Adrenal gland (tissue), 12 donors: ENCODE data around the gene CDC7. TPM values are rescaled to one million over a fixed set of nuclear protein-coding genes. Genes with fewer than 3 reads are reported as not detected.

ENCODE experiments used
- DNase-seq, 7 donors: peaks; one replicate each; pipeline ENCODE4 v3.0.0-alpha.2; 2019 to 2020
- H3K27ac ChIP-seq, 5 donors: fragments of 200-600 bp; sonication (generic) in 4 of 5; 1 replicate in 3 of 5; 2 replicates in 2 of 5; pipeline versions ENCODE4 v1.5.1 to v1.8.0; 2016 to 2020; ENCODE audit warnings: mild to moderate bottlenecking in 1 of 5
- H3K27me3 ChIP-seq: fragments of 200-600 bp; 2 replicates; pipeline ENCODE4 v1.8.0; 2021
- H3K36me3 ChIP-seq, 2 donors: fragments of 200-600 bp; replicated peaks in 1 of 2; 1 replicate in 1 of 2; 2 replicates in 1 of 2; pipeline versions ENCODE4 v1.5.1 to v1.8.0; 2018 to 2022
- H3K4me1 ChIP-seq, 2 donors: fragments of 200-600 bp; replicated peaks in 1 of 2; 1 replicate in 1 of 2; 2 replicates in 1 of 2; pipeline versions ENCODE4 v1.5.1 to v1.8.0; 2018 to 2021
- H3K4me3 ChIP-seq, 4 donors: fragments of 200-600 bp; sonication (generic) in 3 of 4; one replicate each; pipeline ENCODE4 v1.5.1; 2016 to 2018
- H3K9me3 ChIP-seq, 3 donors: fragments of 200-600 bp; sonication (generic) in 1 of 3; replicated peaks in 1 of 3; 1 replicate in 2 of 3; 2 replicates in 1 of 3; pipeline versions ENCODE4 v1.5.1 to v1.8.0; 2016 to 2021
- CTCF ChIP-seq, 6 experiments: fragments of 450-650 bp in 4 of 6; fragments of 200-600 bp in 2 of 6; sonication (generic) in 1 of 6; IDR thresholded peaks; 1 replicate in 5 of 6; 2 replicates in 1 of 6; pipeline versions ENCODE4 v1.5.1 to v1.8.0; 2016 to 2021; ENCODE audit warnings: antibody characterized with exemption in 6 of 6, mild to moderate bottlenecking in 2 of 6, moderate library complexity in 1 of 6
- POLR2A ChIP-seq, 2 donors: fragments of 450-650 bp; IDR thresholded peaks; one replicate each; pipeline ENCODE4 v1.6.1; 2017; ENCODE audit warnings: antibody characterized with exemption in 2 of 2, mild to moderate bottlenecking in 2 of 2, moderate library complexity in 1 of 2
- WGBS, 4 donors: extraction: QIAGEN DNeasy Blood & Tissue Kit in 2 of 4; methylation state at CpG; one replicate each; pipeline versions ENCODE4 v1.1.5 to v1.1.7; 2013 to 2017; 5-methylcytosine and 5-hydroxymethylcytosine counted together
- intact Hi-C, 2 donors: fragments of 100-400 bp; cut with DNase I; formaldehyde crosslinking; loops; one replicate each; pipeline versions ENCODE4 v1.14.1 to v1.15.0; 2022 to 2023
- polyA plus RNA-seq, 3 donors: library from polyadenylated mRNA; stranded (reverse); fragments of 200-250 nt in 2 of 3; fragments of 350-450 nt in 1 of 3; fragmentation: Illumina TruSeq in 1 of 3; extraction: RNeasy Lipid Tissue Mini Kit (QIAGEN cat#74804) in 1 of 3; gene quantifications; one replicate each; pipeline ENCODE4 v1.2.3, GENCODE V29; 2013 to 2014
- total RNA-seq, 9 donors: library from RNA; depleted of rRNA in 4 of 9; stranded (reverse); fragments of >200 nt in 4 of 9; fragments of 120-200 nt in 1 of 9; fragmentation: NEBNext Ultra II Directional in 1 of 9; extraction: Animal tissue kit (Norgen Biotek cat#: 25700) in 1 of 9; gene quantifications; one replicate each; pipeline versions ENCODE4 v1.1.0 to v1.2.4, GENCODE V29; 2013 to 2023
- donor health status: healthy with polysubstance abuse.
- donor health status: Bipolar disorder and iron deficiency.
- donor health status: DM: yes; HTN: yes; CAD: no.
- donor health status: DM: no; HTN: no; CAD: no.
- donor health status: DM: no; HTN: no; CAD: no.
- donor health status: DM: yes; HTN: yes; CAD: no.

The CDC7 gene
- total and polyA plus RNA-seq, 12 donors = 1.6 to 15.7 (median 3.1) TPM

- H3K4me3 ChIP-seq = no peak overlapping the region
- TF ChIP-seq CTCF (IDR thresholded peaks at IDR 0.05) (no peak), POLR2A (IDR thresholded peaks at IDR 0.05) (no peak)
- no peak for DNase-seq
- peaks cover 11 to 34% of the 10 kb centered on the region in 2 donors for H3K4me1 ChIP-seq
- H3K36me3 ChIP-seq = no peaks in the 10 kb centered on the region
- no peaks in the 10 kb centered on the region for H3K27me3 ChIP-seq
- 0 to 53% (median 51%) methylated on average over 1 of the region's 1 CpG for WGBS, 4 donors
- H3K9me3 ChIP-seq = no peaks in the 10 kb centered on the region
- H3K27ac ChIP-seq = no peak overlapping the region
- intact Hi-C loops = no loop called here
Observed at GRCh38 chr1:91557826-91558225, 57.2 kb downstream of the CDC7 start.

- H3K27me3 ChIP-seq = no peaks in the 10 kb centered on the region
- no peaks in the 10 kb centered on the region for H3K9me3 ChIP-seq
- 79 to 90% (median 85%) methylated on average over 5 to 8 of the region's 8 CpGs for WGBS, 4 donors
- intact Hi-C loops = no loop called here
- no peaks in the 10 kb centered on the region for H3K36me3 ChIP-seq
- H3K4me1 ChIP-seq = peaks cover 6 to 20% of the 10 kb centered on the region in 2 donors
- H3K27ac ChIP-seq = no peak overlapping the region
- TF ChIP-seq CTCF (IDR thresholded peaks at IDR 0.05) = no peak
- no peak for TF ChIP-seq POLR2A (IDR thresholded peaks at IDR 0.05)
- no peak overlapping the region for H3K4me3 ChIP-seq
- no peak for DNase-seq
Observed at GRCh38 chr1:91559046-91559750, 58.5 kb downstream of the CDC7 start.

GRCh38 chr1:91559838-91560565, 59.4 kb downstream of the CDC7 start:
- WGBS, 4 donors = 76 to 85% (median 82%) methylated on average over 4 of the region's 4 CpGs

More at GRCh38 chr1:91559838-91560565, 59.4 kb downstream of the CDC7 start:
- TF ChIP-seq POLR2A (IDR thresholded peaks at IDR 0.05) (no peak), CTCF (IDR thresholded peaks at IDR 0.05) (no peak)
- DNase-seq = no peak
- intact Hi-C loops = no loop called here
- H3K27ac ChIP-seq = no peak overlapping the region
- no peak overlapping the region for H3K4me3 ChIP-seq
- H3K36me3 ChIP-seq = no peaks in the 10 kb centered on the region
- H3K9me3 ChIP-seq = no peaks in the 10 kb centered on the region
- H3K4me1 ChIP-seq = peaks cover 6 to 20% of the 10 kb centered on the region in 2 donors
- H3K27me3 ChIP-seq = no peaks in the 10 kb centered on the region
